Measurements from ENCODE around the gene GALNT11.

GALNT11 gene

DNA sequence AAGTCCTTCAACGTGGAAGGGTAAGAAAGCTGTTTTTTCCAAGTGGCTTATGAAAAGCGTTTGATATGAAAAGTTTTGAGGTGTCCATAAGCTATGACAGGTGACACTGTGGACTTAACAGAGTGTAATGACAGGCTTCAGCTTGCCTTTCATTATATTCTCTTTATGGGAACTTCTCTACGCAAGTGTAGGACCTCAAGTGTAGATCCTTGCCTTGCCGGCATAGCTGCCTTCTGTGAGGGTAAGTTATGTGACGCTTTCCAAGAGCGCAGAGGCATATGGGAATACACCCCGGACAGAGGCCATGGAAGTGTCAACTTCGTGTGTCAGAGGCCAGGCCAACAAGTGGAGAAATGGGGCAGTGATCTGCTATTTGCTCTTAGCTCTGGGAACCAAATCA lies 91.9 kb downstream of the GALNT11 start:
- TF ChIP-seq, protein P1, sequence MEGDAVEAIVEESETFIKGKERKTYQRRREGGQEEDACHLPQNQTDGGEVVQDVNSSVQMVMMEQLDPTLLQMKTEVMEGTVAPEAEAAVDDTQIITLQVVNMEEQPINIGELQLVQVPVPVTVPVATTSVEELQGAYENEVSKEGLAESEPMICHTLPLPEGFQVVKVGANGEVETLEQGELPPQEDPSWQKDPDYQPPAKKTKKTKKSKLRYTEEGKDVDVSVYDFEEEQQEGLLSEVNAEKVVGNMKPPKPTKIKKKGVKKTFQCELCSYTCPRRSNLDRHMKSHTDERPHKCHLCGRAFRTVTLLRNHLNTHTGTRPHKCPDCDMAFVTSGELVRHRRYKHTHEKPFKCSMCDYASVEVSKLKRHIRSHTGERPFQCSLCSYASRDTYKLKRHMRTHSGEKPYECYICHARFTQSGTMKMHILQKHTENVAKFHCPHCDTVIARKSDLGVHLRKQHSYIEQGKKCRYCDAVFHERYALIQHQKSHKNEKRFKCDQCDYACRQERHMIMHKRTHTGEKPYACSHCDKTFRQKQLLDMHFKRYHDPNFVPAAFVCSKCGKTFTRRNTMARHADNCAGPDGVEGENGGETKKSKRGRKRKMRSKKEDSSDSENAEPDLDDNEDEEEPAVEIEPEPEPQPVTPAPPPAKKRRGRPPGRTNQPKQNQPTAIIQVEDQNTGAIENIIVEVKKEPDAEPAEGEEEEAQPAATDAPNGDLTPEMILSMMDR (IDR thresholded peaks at IDR 0.05) = no peak
- no peak for TF ChIP-seq ZFX (IDR thresholded peaks at IDR 0.05; ENCODE audit: borderline replicate concordance)
- H3K27ac ChIP-seq = no peak overlapping the region

DNA sequence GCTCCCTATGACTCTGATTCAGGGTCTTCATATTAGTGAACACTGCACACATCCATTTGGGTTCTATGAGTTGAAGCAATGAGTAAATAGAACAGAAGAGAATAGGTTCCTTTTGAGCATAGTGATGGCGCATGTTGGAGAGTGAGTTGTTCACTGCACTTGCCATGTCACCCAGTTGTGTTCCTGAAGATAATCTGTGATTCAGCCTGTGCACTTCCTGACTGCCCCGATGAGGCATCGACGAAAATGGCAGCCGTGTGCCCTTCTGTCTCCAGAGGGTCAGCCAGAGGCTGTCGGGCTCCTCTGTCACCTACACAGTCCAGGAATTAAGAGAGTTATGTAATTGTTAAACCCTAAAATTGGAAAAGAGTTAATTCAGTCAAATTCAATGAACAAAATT lies 94.7 kb downstream of the GALNT11 start:
- TF ChIP-seq, protein P1 (IDR thresholded peaks at IDR 0.05) = no peak
- TF ChIP-seq ZFX (IDR thresholded peaks at IDR 0.05; ENCODE audit: borderline replicate concordance) = no peak
- no peak overlapping the region for H3K27ac ChIP-seq

DNA sequence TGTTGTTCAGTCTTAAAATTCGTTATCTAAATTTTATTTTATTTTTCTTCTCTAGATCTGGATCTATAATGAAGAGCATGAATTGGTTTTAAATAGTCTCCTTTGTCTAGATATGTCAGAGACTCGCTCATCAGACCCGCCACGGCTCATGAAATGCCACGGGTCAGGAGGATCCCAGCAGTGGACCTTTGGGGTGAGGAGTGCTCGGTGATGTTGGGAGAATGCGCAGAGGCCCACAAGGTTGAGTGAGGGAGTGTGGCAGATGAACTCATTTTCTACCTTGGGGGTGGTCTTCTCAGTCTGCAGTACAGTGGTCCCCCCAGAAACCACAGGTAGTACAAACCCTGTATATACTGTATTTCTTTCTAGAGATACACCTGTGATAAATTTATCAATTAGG lies 95.3 kb downstream of the GALNT11 start:
- H3K27ac ChIP-seq = no peak overlapping the region
- TF ChIP-seq ZFX (IDR thresholded peaks at IDR 0.05; ENCODE audit: borderline replicate concordance) = no peak
- TF ChIP-seq, protein P1 (IDR thresholded peaks at IDR 0.05) = no peak

DNA sequence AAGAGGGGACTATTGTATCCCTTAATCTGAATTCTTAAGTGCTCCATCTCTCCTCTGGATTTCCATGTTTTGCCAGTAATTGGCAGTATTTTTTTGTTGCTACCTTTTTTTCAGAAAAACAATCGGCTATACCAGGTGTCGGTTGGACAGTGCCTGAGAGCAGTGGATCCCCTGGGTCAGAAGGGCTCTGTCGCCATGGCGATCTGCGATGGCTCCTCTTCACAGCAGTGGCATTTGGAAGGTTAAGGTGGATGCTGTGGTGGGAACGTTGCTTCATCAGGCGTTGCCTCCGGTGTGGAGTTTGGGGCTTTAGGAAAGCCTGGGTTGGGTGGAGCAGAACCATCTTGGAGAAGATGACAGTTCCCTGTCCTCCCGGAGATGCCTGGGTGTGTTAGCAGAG lies 96.0 kb downstream of the GALNT11 start:
- H3K27ac ChIP-seq = no peak overlapping the region
- TF ChIP-seq, protein P1 (IDR thresholded peaks at IDR 0.05) = no peak
- TF ChIP-seq ZFX (IDR thresholded peaks at IDR 0.05; ENCODE audit: borderline replicate concordance) = no peak

DNA sequence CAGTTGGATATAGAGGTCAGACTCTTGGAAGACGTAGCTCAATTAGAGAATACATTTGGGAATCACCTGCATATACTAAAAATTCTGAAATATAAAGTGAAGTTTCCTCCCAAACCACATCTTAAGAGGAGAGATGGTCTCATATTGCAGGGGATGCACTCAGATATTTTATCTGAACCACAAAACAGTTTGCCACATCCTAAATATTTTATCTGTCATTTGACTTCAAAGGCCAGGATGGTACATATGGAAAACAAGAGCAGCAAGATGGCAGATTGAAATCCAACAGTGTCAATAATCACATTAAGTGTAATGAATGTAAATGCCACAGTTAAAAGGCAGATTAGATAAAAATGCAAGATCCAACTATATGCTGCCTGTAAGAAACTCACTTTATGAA lies 97.1 kb downstream of the GALNT11 start:
- no peak for TF ChIP-seq ZFX (IDR thresholded peaks at IDR 0.05; ENCODE audit: borderline replicate concordance)
- TF ChIP-seq, protein P1 (IDR thresholded peaks at IDR 0.05) = no peak
- no peak overlapping the region for H3K27ac ChIP-seq

DNA sequence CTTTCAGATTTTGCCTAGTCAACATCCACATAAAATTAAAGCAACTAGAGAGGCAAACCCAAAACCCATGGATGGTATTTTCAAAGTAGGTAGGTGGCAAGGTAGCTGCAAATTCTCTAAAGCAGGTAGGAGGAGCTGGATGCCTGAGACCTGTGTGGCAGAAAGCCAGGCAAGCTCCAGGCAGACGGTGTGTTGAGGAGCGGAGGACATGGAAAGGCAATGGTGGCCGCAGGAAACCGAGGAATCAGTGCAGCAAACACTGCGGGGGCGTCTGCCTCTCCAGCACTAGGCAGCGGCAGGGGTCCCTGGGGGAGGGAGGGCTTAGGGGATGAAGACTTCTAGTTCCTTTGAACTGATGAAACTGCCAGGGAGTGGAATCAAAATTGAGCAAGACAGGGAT lies 101.3 kb downstream of the GALNT11 start:
- TF ChIP-seq ZFX (IDR thresholded peaks at IDR 0.05; ENCODE audit: borderline replicate concordance) = no peak
- TF ChIP-seq, protein P1 (IDR thresholded peaks at IDR 0.05) = no peak

DNA sequence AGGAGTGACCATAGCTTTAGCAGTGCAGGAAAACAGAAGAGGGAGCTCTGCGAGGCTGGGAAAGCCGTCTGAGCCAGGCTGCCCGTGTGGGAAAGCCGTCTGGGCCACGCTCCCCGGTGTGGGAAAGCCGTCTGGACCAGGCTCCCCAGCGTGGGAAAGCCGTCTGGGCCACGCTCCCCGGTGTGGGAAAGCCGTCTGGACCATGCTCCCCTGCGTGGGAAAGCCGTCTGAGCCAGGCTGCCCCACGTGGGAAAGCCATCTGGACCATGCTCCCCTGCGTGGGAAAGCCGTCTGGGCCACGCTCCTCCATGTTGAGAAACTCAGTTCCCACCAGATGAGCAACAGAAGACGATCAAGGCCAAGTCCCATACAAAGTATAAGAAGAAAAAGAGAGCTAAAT lies 101.8 kb downstream of the GALNT11 start:
- no peak overlapping the region for H3K27ac ChIP-seq
- TF ChIP-seq, protein P1 (IDR thresholded peaks at IDR 0.05) = no peak
- no peak for TF ChIP-seq ZFX (IDR thresholded peaks at IDR 0.05; ENCODE audit: borderline replicate concordance)

More for the DNA sequence above, 101.3 kb downstream of the GALNT11 start:
- H3K27ac ChIP-seq = no peak overlapping the region

Data from 22Rv1 (cell line).